Measurements from ENCODE around the gene SPTBN5.
"Not testable (repeated sequence)": the region's sequence is repeated elsewhere in the genome, so short reads cannot be mapped to it uniquely, and the experiment has no call there.

DNA sequence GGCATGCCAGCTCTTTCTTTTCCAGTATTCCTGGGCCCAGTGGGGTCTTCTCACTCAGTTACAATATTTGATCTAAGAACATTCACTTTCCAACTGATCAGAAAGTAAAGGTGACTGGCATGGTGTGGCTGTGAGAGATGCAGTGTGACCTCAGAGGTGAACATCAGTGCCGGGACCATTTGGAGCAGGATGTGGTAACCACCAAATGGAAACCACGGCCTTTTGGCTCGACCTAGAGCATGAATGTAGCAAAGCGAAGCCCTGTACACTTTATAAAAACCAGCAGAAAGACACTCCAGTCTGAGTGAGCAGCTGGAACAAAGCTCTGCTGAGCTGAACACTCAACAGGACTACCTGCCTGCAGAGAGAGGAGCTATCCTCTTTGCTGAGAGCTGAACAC, 62.6 kb downstream of the SPTBN5 start:
- TF ChIP-seq, protein P1, sequence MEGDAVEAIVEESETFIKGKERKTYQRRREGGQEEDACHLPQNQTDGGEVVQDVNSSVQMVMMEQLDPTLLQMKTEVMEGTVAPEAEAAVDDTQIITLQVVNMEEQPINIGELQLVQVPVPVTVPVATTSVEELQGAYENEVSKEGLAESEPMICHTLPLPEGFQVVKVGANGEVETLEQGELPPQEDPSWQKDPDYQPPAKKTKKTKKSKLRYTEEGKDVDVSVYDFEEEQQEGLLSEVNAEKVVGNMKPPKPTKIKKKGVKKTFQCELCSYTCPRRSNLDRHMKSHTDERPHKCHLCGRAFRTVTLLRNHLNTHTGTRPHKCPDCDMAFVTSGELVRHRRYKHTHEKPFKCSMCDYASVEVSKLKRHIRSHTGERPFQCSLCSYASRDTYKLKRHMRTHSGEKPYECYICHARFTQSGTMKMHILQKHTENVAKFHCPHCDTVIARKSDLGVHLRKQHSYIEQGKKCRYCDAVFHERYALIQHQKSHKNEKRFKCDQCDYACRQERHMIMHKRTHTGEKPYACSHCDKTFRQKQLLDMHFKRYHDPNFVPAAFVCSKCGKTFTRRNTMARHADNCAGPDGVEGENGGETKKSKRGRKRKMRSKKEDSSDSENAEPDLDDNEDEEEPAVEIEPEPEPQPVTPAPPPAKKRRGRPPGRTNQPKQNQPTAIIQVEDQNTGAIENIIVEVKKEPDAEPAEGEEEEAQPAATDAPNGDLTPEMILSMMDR (conservative IDR thresholded peaks at IDR 0.05; ENCODE audit: low read depth, low read length) = not testable (repeated sequence)
- not testable (repeated sequence) for TF ChIP-seq EZH2 (IDR thresholded peaks at IDR 0.05; ENCODE audit: borderline replicate concordance, low read depth, low read length, poor library complexity, severe bottlenecking)

Data from A673 (cell line).